Endodermal cell (in vitro differentiated cells): ENCODE data around the gene OR6J1. TPM values are rescaled to one million over a fixed set of nuclear protein-coding genes. Genes with fewer than 3 reads are reported as not detected.

Source experiments
- DNase-seq: peaks from one replicate; pipeline ENCODE4 v3.0.0-alpha.2; 2017
- H3K27ac ChIP-seq: 2 replicates; pipeline ENCODE4 v1.5.1; 2013; ENCODE audit warnings: mild to moderate bottlenecking, low read depth, low read length, moderate library complexity
- H3K27me3 ChIP-seq: 2 replicates; pipeline ENCODE4 v1.6.1; 2013; ENCODE audit warnings: mild to moderate bottlenecking, low read length, moderate library complexity; ENCODE audit not compliant: insufficient read depth, control insufficient read depth, poor library complexity, severe bottlenecking
- H3K36me3 ChIP-seq: 2 replicates; pipeline ENCODE4 v1.7.0; 2013; ENCODE audit warnings: mild to moderate bottlenecking, low read length, moderate library complexity; ENCODE audit not compliant: control insufficient read depth, insufficient read depth
- H3K4me1 ChIP-seq: one replicate; pipeline ENCODE4 v1.7.0; 2013; ENCODE audit warnings: low read length; ENCODE audit not compliant: control insufficient read depth, insufficient read depth
- H3K4me3 ChIP-seq: 2 replicates; pipeline ENCODE4 v1.5.1; 2013; ENCODE audit warnings: mild to moderate bottlenecking, low read length, moderate library complexity
- H3K9ac ChIP-seq: 2 replicates; pipeline ENCODE4 v1.6.1; 2013; ENCODE audit warnings: mild to moderate bottlenecking, low read length, moderate library complexity; ENCODE audit not compliant: poor library complexity, severe bottlenecking; ENCODE audit errors: extremely low read depth
- H3K9me3 ChIP-seq: 2 replicates; pipeline ENCODE4 v1.6.1; 2013; ENCODE audit warnings: mild to moderate bottlenecking, low read length, moderate library complexity; ENCODE audit not compliant: control insufficient read depth
- H3K27ac Mint-ChIP-seq: 2 replicates; pipeline ENCODE4 v1.8.0; 2020; ENCODE audit warnings: mixed read lengths
- H3K27me3 Mint-ChIP-seq: 2 replicates; pipeline ENCODE4 v1.8.0; 2021; ENCODE audit warnings: mild to moderate bottlenecking, mixed read lengths; ENCODE audit not compliant: insufficient read depth
- H3K36me3 Mint-ChIP-seq: 2 replicates; pipeline ENCODE4 v1.8.0; 2020; ENCODE audit warnings: low read depth, mixed read lengths
- H3K4me1 Mint-ChIP-seq: 2 replicates; pipeline ENCODE4 v1.8.0; 2020; ENCODE audit warnings: mixed read lengths
- H3K4me3 Mint-ChIP-seq: 2 replicates; pipeline ENCODE4 v1.8.0; 2020; ENCODE audit warnings: mild to moderate bottlenecking, moderate library complexity, mixed read lengths
- H3K9me3 Mint-ChIP-seq: 2 replicates; pipeline ENCODE4 v1.8.0; 2020; ENCODE audit warnings: mild to moderate bottlenecking, mixed read lengths
- CTCF ChIP-seq: fragments of 200-600 bp; sonication (generic); conservative IDR thresholded peaks from 2 replicates; pipeline ENCODE4 v1.5.0; 2021; ENCODE audit warnings: antibody characterized with exemption, mild to moderate bottlenecking
- WGBS, 2 experiments: methylation state at CpG; one replicate each; pipeline versions ENCODE4 v1.1.5 to v1.1.7; 2013; ENCODE audit warnings: missing lambda C conversion rate in 2 of 2, mixed read lengths in 1 of 2; ENCODE audit not compliant: insufficient coverage in 1 of 2, insufficient read length in 1 of 2; 5-methylcytosine and 5-hydroxymethylcytosine counted together
- total RNA-seq, 2 donors: library from RNA; stranded (reverse); fragmentation: NEBNext Ultra II Directional in 1 of 2; extraction: Animal tissue kit (Norgen Biotek cat#: 25700) in 1 of 2; gene quantifications; 2 replicates in 1 of 2; 3 replicates in 1 of 2; pipeline ENCODE4 v1.2.1, GENCODE V29; 2021

Gene OR6J1
- total RNA-seq, 2 donors from 2014 or later = not detected

GRCh38 chr14:22601996-22602395, 42.2 kb downstream of the OR6J1 start:
- TF ChIP-seq CTCF = no peak
- H3K27ac ChIP-seq = no peak overlapping the region
- peaks cover 22% of the 10 kb centered on the region for H3K4me1 ChIP-seq
- H3K36me3 ChIP-seq = peaks cover 49% of the 10 kb centered on the region
- Mint-ChIP-seq H3K27me3 (no peaks in the 10 kb centered on the region), H3K36me3 (peaks cover 58% of the 10 kb centered on the region), H3K27ac (no peak overlapping the region), H3K9me3 (no peaks in the 10 kb centered on the region), H3K4me3 (no peak overlapping the region), H3K4me1 (peaks cover 51% of the 10 kb centered on the region)
- no peaks in the 10 kb centered on the region for H3K27me3 ChIP-seq
- H3K9ac ChIP-seq = no peak overlapping the region
- no peak overlapping the region for H3K4me3 ChIP-seq
- WGBS, 2 experiments = 91 to 95% methylated on average over 3 to 5 of the region's 5 CpGs
- no peak for DNase-seq
- H3K9me3 ChIP-seq = no peaks in the 10 kb centered on the region

GRCh38 chr14:22601456-22601855, 42.7 kb downstream of the OR6J1 start:
- H3K27ac ChIP-seq = no peak overlapping the region
- H3K36me3 Mint-ChIP-seq = peaks cover 55% of the 10 kb centered on the region
- no peak overlapping the region for H3K4me3 Mint-ChIP-seq
- no peaks in the 10 kb centered on the region for H3K27me3 ChIP-seq
- 92 to 100% methylated on average over 2 of the region's 2 CpGs for WGBS, 2 experiments
- H3K4me1 Mint-ChIP-seq = peaks cover 52% of the 10 kb centered on the region
- no peak for TF ChIP-seq CTCF
- peaks cover 19% of the 10 kb centered on the region for H3K4me1 ChIP-seq
- peaks cover 47% of the 10 kb centered on the region for H3K36me3 ChIP-seq
- no peaks in the 10 kb centered on the region for H3K9me3 Mint-ChIP-seq
- H3K27me3 Mint-ChIP-seq = no peaks in the 10 kb centered on the region
- H3K9me3 ChIP-seq = no peaks in the 10 kb centered on the region
- H3K27ac Mint-ChIP-seq = no peak overlapping the region
- H3K4me3 ChIP-seq = no peak overlapping the region
- DNase-seq = no peak
- no peak overlapping the region for H3K9ac ChIP-seq

DNA sequence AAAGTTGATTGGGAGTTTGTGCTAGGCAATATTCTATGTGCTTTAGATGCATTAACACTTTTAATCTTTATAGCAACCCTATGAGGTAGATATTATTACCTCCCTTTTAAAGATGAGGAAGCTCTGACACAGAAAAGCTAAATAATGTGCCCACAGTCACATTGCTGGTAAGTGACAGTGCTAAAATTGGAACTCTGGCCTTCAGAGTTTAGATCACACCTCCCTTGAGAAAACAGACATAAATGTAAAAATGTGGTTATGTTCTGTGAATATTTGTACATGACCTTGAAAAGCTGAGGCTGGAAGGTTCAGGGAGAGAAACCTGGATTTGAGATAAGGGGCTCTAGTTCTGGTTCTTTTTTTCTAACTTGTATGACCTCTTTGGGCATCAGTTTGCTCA, 44.1 kb downstream of the OR6J1 start:
- no peak overlapping the region for H3K27ac Mint-ChIP-seq
- no peaks in the 10 kb centered on the region for H3K27me3 Mint-ChIP-seq
- no peak for DNase-seq
- Histone ChIP-seq H3K9me3 (no peaks in the 10 kb centered on the region), H3K9ac (no peak overlapping the region), H3K4me3 (peak overlapping the region; percentile 95), H3K27ac (no peak overlapping the region), H3K4me1 (peaks cover 15% of the 10 kb centered on the region), H3K27me3 (no peaks in the 10 kb centered on the region), H3K36me3 (peaks cover 40% of the 10 kb centered on the region)
- H3K4me3 Mint-ChIP-seq = peak overlapping the region; percentile 91
- H3K36me3 Mint-ChIP-seq = peaks cover 48% of the 10 kb centered on the region
- H3K4me1 Mint-ChIP-seq = peaks cover 47% of the 10 kb centered on the region
- no peaks in the 10 kb centered on the region for H3K9me3 Mint-ChIP-seq
- no peak for TF ChIP-seq CTCF
